Activated CD4-positive, alpha-beta T cell treated with anti-CD3 and anti-CD28 coated beads for 48 hours (primary cell): ENCODE measurements around the gene CDKN3.
"Not testable (repeated sequence)": the region's sequence is repeated elsewhere in the genome, so short reads cannot be mapped to it uniquely, and the experiment has no call there.

ENCODE experiments used
- DNase-seq: peaks from one replicate; pipeline ENCODE4 v3.0.0-alpha.2; 2020

Gene CDKN3

GRCh38 chr14:54370323-54371198 lies 26.2 kb upstream of the CDKN3 start:
- no peak for DNase-seq

- DNase-seq = no peak
These were observed 22.5 kb upstream of the CDKN3 start for GRCh38 chr14:54374117-54374884.

- DNase-seq = no peak
These were observed 19.3 kb upstream of the CDKN3 start for GRCh38 chr14:54377501-54377900.

GRCh38 chr14:54378893-54379292 lies 17.9 kb upstream of the CDKN3 start:
- DNase-seq = not testable (repeated sequence)

- not testable (repeated sequence) for DNase-seq
These were observed 16.2 kb upstream of the CDKN3 start for GRCh38 chr14:54380558-54380957.

- DNase-seq = no peak
These were observed 15.0 kb upstream of the CDKN3 start for GRCh38 chr14:54381821-54382220.

GRCh38 chr14:54383835-54384234 lies 13.0 kb upstream of the CDKN3 start:
- no peak for DNase-seq

GRCh38 chr14:54385556-54385955 lies 11.3 kb upstream of the CDKN3 start:
- no peak for DNase-seq

GRCh38 chr14:54387328-54387727 lies 9.5 kb upstream of the CDKN3 start:
- no peak for DNase-seq

GRCh38 chr14:54392131-54392859 lies 4.5 kb upstream of the CDKN3 start:
- DNase-seq = no peak

- DNase-seq = not testable (repeated sequence)
These were observed 3.6 kb upstream of the CDKN3 start for GRCh38 chr14:54392986-54393884.

- no peak for DNase-seq
These were observed 2.2 kb upstream of the CDKN3 start for GRCh38 chr14:54394596-54394995.

GRCh38 chr14:54395284-54395683 lies 1.5 kb upstream of the CDKN3 start:
- no peak for DNase-seq

- no peak for DNase-seq
These were observed 1.1 kb upstream of the CDKN3 start for GRCh38 chr14:54395716-54396115.

GRCh38 chr14:54396183-54396492 lies 669 bp upstream of the CDKN3 start:
- DNase-seq = no peak

- DNase-seq = no peak
These were observed 2.8 kb downstream of the CDKN3 start for GRCh38 chr14:54399560-54399959.

- DNase-seq = not testable (repeated sequence)
These were observed 6.7 kb downstream of the CDKN3 start for GRCh38 chr14:54403401-54404005.

- DNase-seq = no peak
These were observed 13.4 kb downstream of the CDKN3 start for GRCh38 chr14:54410215-54410614.

- DNase-seq = no peak
These were observed 14.6 kb downstream of the CDKN3 start for GRCh38 chr14:54411371-54411770.

- DNase-seq = no peak
These were observed 23.8 kb downstream of the CDKN3 start for GRCh38 chr14:54420478-54421142.

GRCh38 chr14:54423991-54424390 lies 27.2 kb downstream of the CDKN3 start:
- DNase-seq = no peak
